ENCODE measurements around the gene HNRNPA2B1.

- TF ChIP-seq CTCF (conservative IDR thresholded peaks at IDR 0.05; ENCODE audit: low read length) (no peak), EZH2phosphoT487 (IDR thresholded peaks at IDR 0.05; ENCODE audit: borderline replicate concordance, low read depth, low read length) (no peak)
These were observed 55.3 kb downstream of the HNRNPA2B1 start for GRCh38 chr7:26145238-26145637.

Data from OCI-LY7 (cell line).